Myocyte (in vitro differentiated cells): ENCODE results near the gene SUN2. TPM values are rescaled to one million over a fixed set of nuclear protein-coding genes. Genes with fewer than 3 reads are reported as not detected.
A peak's percentile ranks its signal among the peaks of the same experiment; 100 is the strongest.

Source experiments
- DNase-seq: peaks from one replicate; pipeline ENCODE4 v3.0.0-alpha.2; 2012; ENCODE audit warnings: low read depth
- total RNA-seq: library from RNA; depleted of rRNA; stranded (reverse); fragments of >200 nt; gene quantifications from 2 replicates; pipeline ENCODE4 v1.2.3, GENCODE V29; 2014

The SUN2 gene
- total RNA-seq, 1 donor from 2014 or later: 181 TPM

- DNase-seq: peak; percentile 88
Observed at GRCh38 chr22:38718414-38718813, 37.4 kb downstream of the SUN2 start.

GRCh38 chr22:38717244-38717643, 38.6 kb downstream of the SUN2 start:
- DNase-seq: no peak

- no peak for DNase-seq
Observed at GRCh38 chr22:38716826-38717225, 39.0 kb downstream of the SUN2 start.

GRCh38 chr22:38716271-38716670, 39.5 kb downstream of the SUN2 start:
- DNase-seq: no peak

GRCh38 chr22:38715852-38716251, 39.9 kb downstream of the SUN2 start:
- no peak for DNase-seq

GRCh38 chr22:38715176-38715764, 40.5 kb downstream of the SUN2 start:
- no peak for DNase-seq

GRCh38 chr22:38713921-38714320, 41.9 kb downstream of the SUN2 start:
- DNase-seq: no peak

- no peak for DNase-seq
Observed at GRCh38 chr22:38712486-38713207, 43.2 kb downstream of the SUN2 start.

GRCh38 chr22:38710866-38711265, 44.9 kb downstream of the SUN2 start:
- DNase-seq: no peak

GRCh38 chr22:38710351-38710750, 45.4 kb downstream of the SUN2 start:
- DNase-seq: no peak

GRCh38 chr22:38709306-38709705, 46.5 kb downstream of the SUN2 start:
- DNase-seq: no peak

GRCh38 chr22:38707984-38708383, 47.8 kb downstream of the SUN2 start:
- no peak for DNase-seq

- no peak for DNase-seq
Observed at GRCh38 chr22:38707346-38707745, 48.5 kb downstream of the SUN2 start.

GRCh38 chr22:38706901-38707195, 49.0 kb downstream of the SUN2 start:
- DNase-seq: no peak

- peak; percentile 43 for DNase-seq
Observed at GRCh38 chr22:38706101-38706900, 49.5 kb downstream of the SUN2 start.

GRCh38 chr22:38705235-38706100, 50.3 kb downstream of the SUN2 start, which contains the start of gene GTPBP1:
GTPBP1 (plus strand) TSS chr22:38705944; CDS start chr22:38705956, 12 bp downstream.
- peak; percentile 100 for DNase-seq

- DNase-seq: no peak
Observed at GRCh38 chr22:38704654-38705234, 51.1 kb downstream of the SUN2 start.

- DNase-seq: peak; percentile 94
Observed at GRCh38 chr22:38700789-38701628, 54.8 kb downstream of the SUN2 start, which contains the start of gene JOSD1. JOSD1 (minus strand) TSS chr22:38700943; CDS start chr22:38699987, 956 bp downstream.

GRCh38 chr22:38700270-38700788, 55.5 kb downstream of the SUN2 start:
- peak; percentile 63 for DNase-seq

- peak; percentile 23 for DNase-seq
Observed at GRCh38 chr22:38699784-38700183, 56.0 kb downstream of the SUN2 start.
